Fibroblast of skin of scalp (primary cell): Measurements from ENCODE around the gene SLC17A9.

ENCODE experiments used
- DNase-seq: peaks from one replicate; pipeline ENCODE4 v3.0.0-alpha.2; 2013

SLC17A9 gene

DNA sequence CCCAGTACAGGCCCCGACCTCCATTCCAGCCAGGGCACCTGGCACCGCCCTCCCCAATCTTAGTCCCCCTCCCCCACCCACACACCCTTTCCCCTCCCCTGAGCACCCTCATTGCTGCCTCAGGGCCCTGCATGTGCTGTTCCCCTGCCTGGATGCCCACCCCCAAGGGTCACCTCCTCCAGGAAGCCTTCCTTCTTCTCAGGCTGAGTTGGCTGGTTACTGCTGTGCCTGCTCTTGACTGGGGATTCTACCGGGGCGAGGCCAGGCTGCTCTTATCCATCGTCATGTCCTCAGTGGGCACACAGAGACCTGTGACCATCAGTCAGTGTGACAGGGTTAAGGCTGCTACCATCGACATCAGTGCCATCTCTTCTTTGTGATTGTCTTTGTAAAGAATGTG, 30.7 kb downstream of the SLC17A9 start:
- DNase-seq = no peak

DNA sequence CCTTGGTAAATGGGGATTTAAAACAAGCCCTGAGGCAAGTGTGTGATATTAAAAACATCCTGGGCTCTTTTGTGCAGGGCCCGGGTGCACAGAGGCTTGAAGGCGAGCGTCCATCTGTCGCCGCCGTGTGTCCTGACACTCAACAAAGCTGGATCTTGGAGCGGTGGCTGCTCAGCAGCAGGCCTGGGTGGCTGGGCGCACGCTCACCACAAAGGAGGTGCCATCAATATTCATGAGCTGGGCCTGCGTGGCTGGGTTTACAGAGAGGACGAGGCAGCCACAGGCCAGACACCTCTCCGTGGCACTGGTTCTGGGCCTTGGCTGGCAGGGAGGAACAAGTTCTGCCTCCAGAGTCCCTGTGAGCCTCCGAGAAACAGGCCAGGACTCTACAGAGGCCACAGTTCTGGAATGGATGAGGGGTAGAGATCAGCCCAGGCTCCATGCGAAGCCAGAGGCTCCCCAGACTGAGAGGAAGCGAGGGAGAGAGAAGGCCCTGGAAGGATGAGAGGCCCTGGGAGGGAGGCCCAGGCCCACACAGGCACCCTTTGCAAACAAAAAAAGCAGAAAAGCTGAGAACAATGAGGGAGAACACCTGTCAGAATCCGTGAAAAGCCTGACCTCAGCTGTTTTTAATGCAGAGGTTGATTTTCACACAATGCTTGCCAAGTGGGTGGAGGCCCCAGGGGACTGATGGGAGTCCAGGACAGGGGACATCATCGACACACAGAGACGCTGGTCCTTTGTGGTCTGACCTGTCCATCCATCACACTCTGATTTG, 32.3 kb downstream of the SLC17A9 start:
- DNase-seq = no peak

DNA sequence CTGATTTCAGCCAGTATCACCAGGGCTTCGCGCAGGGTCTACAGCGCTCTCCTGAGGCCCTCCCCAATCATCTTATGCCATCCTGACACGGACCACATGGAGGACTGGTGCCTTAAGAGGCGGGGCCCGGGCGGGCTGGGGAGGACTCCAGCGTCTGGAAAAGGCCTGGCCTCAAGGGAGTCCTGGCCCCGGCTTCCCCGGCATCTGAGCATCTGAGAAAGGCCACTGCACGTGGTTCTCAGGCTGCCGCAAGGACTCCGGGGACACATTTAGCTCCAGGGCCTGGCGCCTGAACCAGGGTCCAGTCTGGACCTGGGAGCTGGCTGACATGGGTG, 32.9 kb downstream of the SLC17A9 start:
- DNase-seq = no peak

DNA sequence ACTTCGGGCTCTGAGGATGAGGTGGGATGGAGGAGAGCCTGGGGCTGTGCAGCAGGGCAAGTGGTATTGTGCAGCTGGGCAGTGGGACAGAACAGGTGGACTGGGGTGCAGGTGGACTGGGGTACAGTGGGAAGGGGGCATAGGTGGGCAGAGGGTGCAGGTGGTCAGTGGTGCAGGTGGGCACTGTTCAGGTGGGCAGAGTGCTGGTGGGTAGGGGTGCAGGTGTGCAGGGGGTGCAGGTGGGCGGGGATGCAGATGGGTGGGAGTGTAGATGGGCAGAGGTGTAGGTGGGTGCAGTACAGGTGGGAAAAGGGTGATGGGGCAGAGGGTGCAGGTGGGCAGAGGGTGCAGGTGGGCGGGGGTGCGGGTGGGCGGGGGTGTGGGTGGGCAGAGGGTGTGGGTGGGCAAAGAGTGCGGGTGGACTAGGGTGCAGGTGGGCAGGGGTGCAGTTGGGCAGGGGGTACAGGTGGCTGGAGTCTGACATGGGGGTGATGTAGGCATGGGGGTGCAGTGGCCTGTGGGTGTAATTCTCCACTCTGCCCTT, 33.8 kb downstream of the SLC17A9 start:
- no peak for DNase-seq

DNA sequence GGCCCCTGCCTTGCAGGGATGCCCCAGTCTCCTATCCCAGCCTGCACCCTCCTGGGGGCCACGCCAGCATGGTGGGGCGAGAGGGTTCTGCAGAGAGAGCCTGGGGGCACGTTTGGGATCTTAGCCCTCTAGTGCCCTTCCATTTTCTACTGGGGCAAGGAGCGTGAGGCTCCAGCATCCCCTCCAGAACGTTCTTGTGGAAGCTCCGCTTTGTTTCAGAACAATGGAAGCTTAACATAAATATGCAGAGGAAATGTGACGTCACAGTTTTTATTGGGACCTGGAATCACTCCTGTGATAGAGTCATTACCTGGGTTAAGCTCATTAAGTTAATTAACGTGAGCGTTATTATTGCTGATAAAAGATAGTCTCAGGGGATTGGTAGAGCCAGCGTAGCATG, 34.6 kb downstream of the SLC17A9 start:
- DNase-seq = no peak

DNA sequence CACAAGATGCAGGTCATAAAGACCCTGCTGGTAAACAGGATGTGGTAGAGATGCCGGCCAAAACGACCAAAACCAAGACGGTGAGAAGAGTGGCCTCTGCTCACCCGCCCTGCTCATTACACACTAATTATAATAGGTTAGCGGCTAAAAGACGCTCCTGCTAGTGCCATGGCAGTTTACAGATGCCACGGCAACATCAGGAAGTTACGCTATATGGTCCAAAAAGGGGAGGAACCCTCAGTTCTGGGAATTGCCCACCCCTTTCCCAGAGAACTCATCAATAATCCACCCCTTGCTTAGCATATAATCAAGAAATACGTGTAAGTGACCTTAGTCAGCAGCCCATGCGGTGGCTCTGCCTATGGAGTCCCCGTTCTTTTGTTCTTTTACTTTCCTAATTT, 36.7 kb downstream of the SLC17A9 start:
- no peak for DNase-seq

DNA sequence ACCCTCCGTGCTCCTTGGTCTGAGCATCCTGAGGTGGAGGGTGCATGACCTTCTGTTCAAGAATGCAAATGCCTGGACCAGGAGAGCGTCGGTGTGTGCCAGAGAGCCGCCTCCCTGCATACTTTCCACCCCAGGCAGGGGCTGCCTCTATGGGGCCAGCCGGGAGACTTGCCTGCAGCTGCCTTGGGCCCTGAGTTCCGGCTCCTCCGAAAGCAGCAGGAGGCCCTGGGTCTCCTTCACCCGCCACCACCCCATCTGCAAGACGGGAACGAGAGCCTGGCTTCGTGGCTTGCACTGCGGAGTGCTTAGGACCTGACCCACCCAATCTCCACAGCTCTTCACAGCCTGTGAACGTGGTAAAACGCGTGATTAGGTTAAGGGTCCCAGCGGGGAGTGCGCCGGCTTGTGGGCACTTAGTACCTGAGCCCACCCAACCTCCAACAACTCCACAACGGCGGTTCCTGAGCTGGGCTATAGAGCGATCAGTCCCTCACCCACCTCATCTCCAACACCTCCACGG, 37.9 kb downstream of the SLC17A9 start:
- no peak for DNase-seq

DNA sequence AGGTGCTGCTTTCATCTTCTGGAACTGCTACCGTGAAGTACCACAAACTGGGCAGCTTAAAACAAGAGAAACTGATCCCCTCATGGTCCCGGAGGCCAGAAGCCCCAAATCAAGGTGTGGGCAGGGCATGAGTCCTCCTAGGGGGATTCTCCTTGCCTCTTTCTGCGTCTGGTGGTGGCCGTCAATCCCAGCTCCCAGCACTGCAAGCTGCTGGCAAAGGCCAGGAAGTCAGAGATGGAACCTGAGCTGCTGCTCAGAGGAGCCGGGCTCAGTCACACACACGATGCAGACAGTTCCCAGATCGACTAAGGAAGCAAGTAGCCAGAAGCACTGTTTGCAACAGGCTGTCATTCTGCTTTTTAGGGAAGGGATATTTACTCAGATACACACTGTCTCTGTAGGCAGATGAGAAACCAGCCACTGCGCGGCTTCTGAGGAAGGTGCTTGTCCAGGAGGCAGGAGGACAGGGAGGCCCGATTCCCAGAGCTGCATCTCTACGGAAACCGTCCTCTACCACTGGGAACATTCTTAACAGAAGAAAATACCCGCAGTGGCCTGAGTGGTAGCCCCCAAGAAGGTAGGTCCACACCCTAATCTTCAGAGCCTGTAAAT, 38.8 kb downstream of the SLC17A9 start:
- no peak for DNase-seq

DNA sequence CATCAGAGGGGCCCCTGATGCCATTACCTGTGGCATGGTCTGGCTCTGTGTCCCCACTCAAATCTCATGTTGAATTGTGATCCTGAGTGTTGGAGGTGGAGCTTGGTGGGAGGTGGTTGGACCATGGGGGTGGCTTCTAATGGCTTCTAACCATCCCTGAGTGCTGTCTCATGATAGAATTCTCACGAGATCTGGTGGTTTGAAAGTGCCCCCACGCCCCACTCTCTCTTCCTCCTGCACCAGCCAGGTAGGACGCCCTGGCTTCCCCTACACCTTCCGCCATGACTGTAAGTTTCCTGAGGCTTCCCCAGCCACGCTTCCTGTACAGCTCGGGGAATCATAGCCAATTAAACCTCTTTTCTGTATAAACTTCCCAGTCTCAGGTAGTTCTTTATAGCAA, 39.4 kb downstream of the SLC17A9 start:
- no peak for DNase-seq

DNA sequence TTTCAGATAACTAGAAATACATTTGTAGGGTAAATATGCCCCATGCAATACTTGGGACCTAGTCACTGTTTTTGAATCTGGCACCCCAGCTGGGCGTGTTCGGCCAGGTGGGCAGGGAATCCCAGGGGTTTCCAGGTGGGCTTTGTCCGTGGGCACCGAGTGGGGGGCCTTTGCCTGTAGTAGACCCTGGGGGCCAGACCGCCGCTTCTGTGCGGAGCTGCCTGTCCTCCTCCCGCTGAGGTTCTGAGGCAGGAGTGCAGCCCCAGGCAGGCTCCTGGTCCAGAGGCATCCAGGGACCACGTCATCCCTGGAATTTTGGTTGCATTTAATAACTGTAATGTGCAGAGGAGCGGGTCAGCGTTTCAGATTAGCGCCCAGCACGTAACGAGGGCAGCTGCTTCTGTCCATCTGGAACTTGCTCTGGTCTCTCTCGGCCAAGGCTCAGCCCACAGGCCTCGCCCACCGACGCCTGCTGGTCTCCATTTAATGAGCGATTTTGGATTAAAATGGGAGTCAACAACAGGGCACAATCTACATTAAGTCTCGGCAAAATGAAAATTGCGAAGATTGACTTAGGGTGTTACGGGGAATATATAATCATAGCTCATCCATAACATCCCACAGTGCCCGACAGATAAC, 41.5 kb downstream of the SLC17A9 start:
- DNase-seq = no peak

DNA sequence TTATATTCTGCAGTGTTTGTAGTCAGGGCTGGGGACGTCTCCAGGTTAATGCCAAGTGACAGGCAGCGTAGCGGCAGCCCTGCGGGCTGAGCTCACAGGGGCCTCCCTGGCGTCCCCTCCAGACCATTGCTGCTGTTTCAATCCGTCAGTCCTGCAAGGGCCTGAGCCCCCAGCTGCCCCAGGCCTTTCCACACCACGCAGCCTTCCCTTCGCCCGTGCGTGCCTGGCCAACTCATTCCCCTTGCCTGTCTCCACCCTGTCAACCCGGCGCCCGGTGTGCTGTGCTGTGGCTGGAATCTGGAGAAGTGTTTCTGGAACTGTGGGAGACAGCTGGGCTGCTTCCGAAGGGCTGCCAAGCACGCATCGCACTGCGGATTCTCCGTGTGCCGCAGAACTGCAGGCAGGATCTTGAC, 42.4 kb downstream of the SLC17A9 start:
- no peak for DNase-seq

DNA sequence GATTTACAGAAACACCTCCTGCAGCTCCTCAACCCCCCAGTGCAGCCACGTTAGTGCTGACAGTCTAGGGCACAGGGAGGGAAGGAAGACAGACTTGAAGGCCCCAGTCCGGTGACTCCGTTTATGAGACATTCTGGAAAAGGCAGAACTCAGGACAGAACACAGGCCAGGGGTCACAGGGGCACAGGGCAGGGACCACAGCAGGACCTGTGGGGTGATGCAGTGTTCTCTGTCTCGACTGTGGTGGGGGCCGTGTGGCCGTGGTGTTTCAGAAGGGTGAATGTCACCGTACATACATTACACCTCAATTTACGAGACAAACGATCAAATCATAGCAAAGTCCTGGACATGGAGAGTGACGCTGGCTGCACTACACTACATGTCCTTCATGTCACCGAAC, 43.0 kb downstream of the SLC17A9 start:
- no peak for DNase-seq

DNA sequence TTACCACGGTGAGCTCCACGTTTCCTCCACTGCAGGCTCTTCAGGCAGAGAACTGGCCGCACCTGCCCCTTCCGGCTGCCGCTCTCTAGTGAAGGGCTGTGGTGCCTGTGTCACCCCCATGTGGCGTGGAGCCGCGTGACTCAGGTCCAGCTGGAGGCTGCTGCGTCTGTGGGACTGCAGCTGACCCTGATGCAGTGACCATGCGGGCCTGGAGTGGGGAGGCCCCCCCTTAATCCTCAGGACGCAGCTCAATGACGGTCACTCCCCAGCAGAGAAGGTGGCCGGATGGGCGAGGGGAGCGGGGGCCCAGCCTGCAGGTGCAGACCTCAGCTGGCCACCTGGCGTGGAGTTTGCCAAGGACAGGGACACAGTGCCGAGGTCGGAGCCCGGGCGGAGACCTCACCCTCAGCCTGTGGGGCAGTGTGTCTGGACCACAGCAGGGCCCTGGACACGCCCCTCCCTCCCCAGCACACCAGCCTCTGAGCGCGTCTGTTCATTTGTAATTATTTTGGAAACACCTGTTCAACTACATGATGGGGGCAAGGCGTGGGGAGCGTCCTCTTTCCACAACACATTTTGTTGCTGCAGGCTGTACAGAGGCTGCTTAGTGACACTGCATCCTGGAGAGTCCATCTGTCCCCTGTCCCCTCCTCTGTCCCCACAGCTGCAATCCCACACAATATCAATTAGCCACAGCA, 43.5 kb downstream of the SLC17A9 start:
- DNase-seq = no peak

DNA sequence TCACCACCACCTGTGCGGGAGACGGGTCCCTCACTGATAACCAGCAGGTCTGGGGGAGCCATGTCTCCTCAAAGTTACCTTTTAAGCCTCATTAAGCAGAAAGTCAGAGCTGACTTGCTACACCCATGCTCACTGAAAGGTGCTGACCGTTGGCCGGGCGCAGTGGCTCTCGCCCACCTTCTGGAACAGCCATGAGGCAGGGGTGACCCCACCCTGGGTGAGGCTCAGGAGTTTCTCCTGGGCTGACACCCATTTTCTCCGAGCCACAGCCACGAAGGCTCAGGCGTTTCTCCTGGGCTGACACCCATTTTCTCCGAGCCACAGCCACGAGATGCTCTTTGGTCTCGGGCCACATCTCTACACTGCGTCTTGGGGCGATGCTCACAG, 44.1 kb downstream of the SLC17A9 start:
- no peak for DNase-seq

DNA sequence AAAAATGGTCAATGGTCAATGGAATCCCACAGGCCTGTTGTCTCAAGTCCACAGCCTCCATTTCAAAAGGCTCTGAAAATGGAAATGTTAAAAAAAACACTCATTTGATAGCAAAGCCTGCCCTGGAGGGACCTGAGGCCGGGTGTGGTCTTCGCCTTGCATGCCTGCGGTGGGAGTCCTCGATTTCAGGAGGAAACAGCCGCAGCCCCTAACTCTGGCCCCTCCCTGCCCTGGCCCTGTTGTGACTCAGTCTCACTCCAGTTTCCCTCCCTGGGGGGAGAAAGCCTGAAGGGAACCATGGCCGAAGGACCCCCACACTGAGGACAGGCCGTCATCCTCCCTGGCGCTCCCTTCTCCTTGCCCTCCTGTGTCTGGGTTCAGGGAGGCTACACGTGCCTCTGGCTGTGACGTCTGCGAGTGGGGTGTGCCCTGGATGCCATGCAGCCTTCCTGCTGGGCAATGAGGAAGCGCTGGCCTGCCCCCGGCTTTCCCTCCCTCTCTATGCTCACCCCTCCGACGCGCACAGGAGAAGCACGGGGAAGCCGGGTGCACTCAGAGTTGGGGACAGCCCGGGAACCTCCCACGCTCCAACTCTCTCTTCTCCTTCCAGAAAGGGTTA, 45.0 kb downstream of the SLC17A9 start:
- no peak for DNase-seq

DNA sequence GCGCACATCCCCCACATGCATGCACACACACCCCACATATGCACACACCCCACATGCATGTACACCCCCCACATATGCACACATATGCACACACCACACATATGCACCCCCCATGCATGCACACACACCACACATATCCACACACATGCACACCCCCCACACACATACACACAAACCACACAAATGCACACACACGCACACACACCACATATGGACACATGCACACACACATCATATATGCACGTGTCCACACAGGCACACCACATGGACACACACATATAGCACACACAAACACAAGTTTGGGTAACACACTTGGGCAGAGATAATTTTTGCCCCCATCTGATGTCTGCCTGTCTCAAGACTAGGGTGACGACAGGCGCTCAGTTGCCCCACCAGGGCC, 45.9 kb downstream of the SLC17A9 start:
- no peak for DNase-seq

DNA sequence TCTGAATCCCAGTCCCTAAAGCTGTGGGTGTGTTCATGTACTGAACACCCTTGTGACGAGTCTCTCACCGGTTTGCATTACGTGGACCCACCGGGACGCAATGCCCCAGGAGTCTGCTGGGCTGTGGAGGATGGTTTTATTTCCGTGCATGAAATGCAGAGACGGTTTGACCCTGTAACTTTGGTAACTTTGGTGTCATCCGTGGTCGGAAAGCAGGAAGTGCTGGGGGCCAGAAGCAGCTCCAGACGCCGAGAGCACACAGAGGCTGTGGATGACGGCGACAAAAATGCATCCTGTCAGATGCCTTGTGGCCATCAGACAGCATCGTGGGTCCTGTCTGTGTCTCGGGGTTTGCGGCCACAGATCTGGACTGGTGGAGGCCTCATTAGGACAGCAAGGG, 47.1 kb downstream of the SLC17A9 start:
- no peak for DNase-seq

DNA sequence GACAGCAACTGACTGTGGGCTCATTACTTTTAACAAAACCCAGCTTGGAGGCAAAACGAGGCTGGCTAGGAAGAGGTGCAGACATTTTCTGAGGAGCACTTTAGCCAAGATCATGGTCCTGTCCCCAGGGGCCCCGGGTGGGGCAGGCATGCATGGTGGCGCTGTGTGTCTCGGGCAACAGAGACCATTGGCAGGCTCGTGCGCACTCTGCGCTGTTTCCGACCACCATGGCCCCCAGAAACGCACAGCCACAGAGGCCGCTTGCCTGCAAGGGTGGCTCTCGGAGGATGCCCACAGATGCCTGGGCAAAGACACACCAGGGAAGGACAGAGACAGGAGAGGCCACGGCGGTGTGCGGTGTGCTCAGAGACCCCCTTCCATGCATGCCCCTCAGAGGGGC, 47.5 kb downstream of the SLC17A9 start:
- DNase-seq = no peak

DNA sequence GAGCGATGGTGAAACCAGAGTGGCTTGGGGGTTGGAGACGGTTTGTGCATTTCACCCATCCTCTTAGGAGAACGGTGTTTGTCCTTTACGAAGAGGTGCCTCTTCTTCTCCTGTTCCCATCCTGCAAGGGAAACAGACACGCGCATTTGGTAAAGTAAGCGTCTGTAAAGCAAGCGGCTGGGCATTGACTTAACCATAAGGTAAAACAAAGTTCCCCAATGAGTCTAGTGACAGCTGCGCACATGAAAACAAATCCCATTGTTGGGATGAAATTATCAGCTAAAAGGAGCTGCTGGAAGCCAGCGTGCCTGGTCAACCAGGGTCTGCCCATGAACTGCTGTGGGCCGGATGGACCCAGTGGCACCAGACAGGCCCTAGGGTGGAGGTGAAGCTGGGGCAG, 48.4 kb downstream of the SLC17A9 start:
- DNase-seq = no peak

DNA sequence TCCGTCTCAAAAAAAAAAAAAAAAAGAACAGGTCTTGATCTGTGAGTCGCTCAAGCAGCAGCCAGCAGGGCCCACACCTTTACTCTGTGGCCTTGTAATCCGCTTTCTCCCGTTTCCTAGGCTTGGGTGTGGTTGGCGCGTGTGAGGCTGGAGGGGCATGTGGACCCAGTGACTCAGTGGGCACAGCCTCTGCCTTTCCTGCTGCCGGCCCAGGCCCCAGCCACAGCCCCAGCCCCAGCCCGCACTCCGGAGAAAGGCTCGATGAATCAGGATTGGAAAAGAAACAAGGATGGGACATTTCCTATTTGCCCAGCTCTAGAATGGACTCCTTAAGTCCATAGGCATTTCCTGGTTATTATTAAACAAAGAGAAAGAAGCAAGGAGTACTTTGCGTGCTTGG, 50.0 kb downstream of the SLC17A9 start:
- DNase-seq = no peak

DNA sequence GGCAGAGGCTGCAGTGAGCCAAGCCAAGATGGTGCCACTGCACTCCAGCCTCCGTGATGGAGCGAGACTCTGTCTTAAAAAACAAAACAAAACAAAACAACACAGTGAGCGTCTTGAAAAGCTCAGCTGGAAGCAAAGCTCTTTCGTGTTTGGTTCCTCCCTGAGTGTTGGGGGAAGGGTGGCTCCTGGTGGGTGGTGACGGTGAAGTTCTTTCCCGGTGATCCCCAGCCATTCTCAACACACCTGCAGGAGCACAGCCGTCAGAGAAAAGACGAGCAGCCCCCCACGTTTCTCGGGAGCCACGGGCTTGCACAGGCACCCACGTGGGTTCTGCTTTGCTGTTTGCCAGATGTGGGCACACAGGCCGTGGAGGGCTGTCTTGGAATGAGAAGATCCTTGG, 51.0 kb downstream of the SLC17A9 start:
- DNase-seq = no peak

DNA sequence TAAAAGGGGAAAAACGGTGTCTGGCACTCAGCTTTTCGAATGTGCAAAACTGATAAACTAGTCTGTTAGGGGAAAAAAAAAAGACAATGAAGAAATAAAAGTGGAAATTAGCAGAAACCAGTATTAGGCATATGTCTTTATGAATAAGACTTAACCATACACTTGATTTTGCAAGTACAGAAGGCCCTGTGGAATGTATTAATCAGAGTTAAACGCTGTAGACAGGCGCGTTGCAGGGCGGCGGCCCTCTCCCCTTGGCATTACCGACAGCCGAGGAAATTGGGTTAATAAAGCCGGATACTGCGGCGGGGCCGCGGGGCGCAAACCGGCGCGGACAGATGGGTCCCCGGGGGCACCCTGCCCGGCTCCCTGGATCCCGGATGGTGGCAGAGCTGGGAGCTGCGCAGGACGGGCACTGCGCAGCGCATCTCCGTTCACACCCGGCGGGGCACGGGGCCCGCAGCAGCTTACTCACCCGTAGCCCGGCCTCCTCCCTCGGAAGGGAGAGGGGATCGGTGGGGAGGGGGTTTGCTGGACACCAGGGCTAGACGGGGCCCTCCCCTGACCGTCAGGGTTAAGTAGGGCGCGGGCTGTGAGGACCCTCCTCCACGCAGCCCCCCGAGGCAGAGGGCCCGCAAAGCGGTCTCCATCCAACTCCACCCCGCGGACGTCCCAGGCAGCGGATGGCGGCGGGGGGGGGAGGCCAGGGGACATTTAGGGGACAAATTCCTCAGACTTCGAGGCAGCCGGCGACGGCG, 52.3 kb downstream of the SLC17A9 start:
- no peak for DNase-seq
